ENCODE data around the gene EFNA4. TPM values are rescaled to one million over a fixed set of nuclear protein-coding genes. Genes with fewer than 3 reads are reported as not detected.

Gene EFNA4
- total RNA-seq, 2 donors from 2014 or later = 1.9 to 2.8 TPM

DNA sequence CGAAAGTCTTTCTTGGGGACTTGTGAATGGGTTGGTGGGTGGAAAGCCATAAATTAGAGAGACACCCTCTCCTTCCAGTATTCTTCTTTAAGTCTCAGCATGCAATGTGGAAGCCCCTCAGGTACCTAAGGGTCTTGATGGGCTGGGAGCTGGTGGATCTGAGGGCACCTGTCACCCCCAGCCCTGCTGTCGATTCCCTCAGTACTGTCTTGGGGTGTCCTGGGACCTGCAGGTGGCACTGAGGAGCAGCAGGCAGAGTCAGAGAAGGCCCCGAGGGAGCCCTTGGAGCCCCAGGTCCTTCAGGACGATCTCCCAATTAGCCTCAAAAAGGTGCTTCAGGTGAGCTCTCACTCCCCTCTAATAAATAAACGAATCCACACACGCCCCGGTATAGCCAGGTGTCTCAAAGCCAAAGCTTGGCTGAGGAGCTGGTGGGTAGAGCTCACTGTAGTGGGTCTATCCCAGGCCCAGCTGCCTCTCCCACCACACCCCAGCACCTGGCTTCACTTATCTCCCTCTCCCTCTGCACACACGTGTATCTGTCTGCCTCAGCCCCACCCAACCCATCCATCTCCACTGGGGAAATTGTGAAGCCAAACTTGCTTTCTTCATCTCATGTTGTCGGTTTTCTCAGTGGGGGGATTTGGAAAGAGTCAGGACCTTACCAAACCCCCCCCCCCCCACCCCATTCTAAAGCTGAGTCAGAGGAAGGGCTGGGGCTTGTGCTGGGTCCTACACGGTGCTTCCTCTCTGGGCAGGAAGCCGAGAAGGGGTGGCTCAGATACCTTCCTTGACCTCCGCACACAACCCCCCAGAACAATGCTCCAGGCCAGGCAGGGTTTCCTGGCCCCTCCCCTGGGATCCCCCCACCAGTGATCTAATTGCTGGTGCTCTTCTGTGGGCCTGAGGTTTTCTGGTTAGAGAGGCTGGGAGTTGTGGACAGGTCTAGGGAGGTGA is 10.8 kb upstream of the EFNA4 start:
- ATAC-seq (ENCODE audit: insufficient number of reproducible peaks, low FRiP score, low read depth) = no peak
- no peak for DNase-seq (ENCODE audit: low spot score)
- Histone ChIP-seq H3K27ac (peak overlapping the region in 1 of 2 donors; percentile 85), H3K36me3 (peaks cover 4% of the 10 kb centered on the region), H3K4me1 (ENCODE audit: control insufficient read depth in 1 of 2, low read depth in 2 of 2) (peaks cover 9 to 27% of the 10 kb centered on the region in 2 donors), H3K27me3 (replicated peaks; ENCODE audit: insufficient read depth) (no peaks in the 10 kb centered on the region), H3K4me3 (peak overlapping the region; percentile 92), H3K9me3 (no peaks in the 10 kb centered on the region)
- TF ChIP-seq, protein P1, sequence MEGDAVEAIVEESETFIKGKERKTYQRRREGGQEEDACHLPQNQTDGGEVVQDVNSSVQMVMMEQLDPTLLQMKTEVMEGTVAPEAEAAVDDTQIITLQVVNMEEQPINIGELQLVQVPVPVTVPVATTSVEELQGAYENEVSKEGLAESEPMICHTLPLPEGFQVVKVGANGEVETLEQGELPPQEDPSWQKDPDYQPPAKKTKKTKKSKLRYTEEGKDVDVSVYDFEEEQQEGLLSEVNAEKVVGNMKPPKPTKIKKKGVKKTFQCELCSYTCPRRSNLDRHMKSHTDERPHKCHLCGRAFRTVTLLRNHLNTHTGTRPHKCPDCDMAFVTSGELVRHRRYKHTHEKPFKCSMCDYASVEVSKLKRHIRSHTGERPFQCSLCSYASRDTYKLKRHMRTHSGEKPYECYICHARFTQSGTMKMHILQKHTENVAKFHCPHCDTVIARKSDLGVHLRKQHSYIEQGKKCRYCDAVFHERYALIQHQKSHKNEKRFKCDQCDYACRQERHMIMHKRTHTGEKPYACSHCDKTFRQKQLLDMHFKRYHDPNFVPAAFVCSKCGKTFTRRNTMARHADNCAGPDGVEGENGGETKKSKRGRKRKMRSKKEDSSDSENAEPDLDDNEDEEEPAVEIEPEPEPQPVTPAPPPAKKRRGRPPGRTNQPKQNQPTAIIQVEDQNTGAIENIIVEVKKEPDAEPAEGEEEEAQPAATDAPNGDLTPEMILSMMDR (IDR thresholded peaks at IDR 0.05) = no peak

DNA sequence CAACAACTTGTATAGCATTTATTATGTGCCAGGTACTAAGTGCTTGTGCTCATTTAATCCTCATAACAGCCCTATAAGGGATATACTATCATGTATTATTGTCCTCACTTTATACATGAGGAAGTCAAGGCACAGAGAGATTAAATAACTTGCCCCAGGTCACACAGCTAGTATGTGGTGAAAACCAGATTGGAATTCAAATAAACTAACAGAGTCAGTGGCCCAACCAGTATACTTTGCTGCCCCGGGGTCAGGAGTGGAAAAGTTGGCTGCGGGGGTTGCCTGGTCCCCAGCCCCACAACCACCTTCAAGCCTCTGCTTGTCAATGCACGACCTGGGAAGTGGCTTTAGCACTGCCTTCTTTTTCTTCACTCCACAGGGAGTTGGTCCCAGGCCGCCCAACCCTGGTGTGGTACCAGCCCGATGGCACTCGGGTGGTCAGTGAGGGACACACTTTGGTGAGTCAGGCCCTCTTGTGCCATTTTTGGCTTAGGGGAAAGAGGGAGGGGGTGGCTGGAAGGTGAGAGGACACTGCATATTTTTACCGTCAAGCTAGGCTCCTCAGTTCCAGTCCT is 9.9 kb upstream of the EFNA4 start:
- H3K9me3 ChIP-seq = no peaks in the 10 kb centered on the region
- ATAC-seq (ENCODE audit: insufficient number of reproducible peaks, low FRiP score, low read depth) (no peak), DNase-seq (ENCODE audit: low spot score) (no peak)
- peaks cover 9 to 27% of the 10 kb centered on the region in 2 donors for H3K4me1 ChIP-seq (ENCODE audit: control insufficient read depth in 1 of 2, low read depth in 2 of 2)
- TF ChIP-seq, protein P1 (IDR thresholded peaks at IDR 0.05) = no peak
- H3K27me3 ChIP-seq (replicated peaks; ENCODE audit: insufficient read depth) = no peaks in the 10 kb centered on the region
- peaks cover 11% of the 10 kb centered on the region for H3K36me3 ChIP-seq
- no peak overlapping the region for H3K4me3 ChIP-seq
- H3K27ac ChIP-seq = no peak overlapping the region

DNA sequence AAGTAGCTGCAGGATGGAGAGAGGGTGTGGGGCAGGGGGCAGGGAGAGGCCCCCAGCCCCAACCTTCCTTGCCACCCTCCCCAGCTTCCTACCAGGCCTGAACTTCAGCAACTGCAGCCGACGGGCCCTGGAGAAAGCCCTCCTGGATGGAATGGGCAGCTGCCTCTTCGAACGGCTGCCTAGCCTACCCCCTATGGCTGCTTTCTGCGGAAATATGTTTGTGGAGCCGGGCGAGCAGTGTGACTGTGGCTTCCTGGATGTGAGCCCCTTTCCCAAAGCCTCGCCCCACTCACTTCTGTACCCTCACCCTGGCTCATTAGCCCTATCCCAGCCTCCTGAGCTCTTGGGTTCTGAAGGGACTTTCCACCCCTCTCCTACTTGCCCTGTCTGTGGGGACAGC is 6.4 kb upstream of the EFNA4 start:
- Histone ChIP-seq H3K4me3 (no peak overlapping the region), H3K4me1 (ENCODE audit: control insufficient read depth in 1 of 2, low read depth in 2 of 2) (peaks cover 9 to 16% of the 10 kb centered on the region in 2 donors), H3K9me3 (no peaks in the 10 kb centered on the region), H3K27me3 (replicated peaks; ENCODE audit: insufficient read depth) (no peaks in the 10 kb centered on the region), H3K27ac (no peak overlapping the region), H3K36me3 (peaks cover 15% of the 10 kb centered on the region)
- ATAC-seq (ENCODE audit: insufficient number of reproducible peaks, low FRiP score, low read depth) (no peak), DNase-seq (ENCODE audit: low spot score) (no peak)
- TF ChIP-seq, protein P1 (IDR thresholded peaks at IDR 0.05) = no peak

- peaks cover 12 to 16% of the 10 kb centered on the region in 2 donors for H3K4me1 ChIP-seq (ENCODE audit: control insufficient read depth in 1 of 2, low read depth in 2 of 2)
- H3K4me3 ChIP-seq = no peak overlapping the region
- H3K9me3 ChIP-seq = no peaks in the 10 kb centered on the region
- H3K27ac ChIP-seq = no peak overlapping the region
- no peaks in the 10 kb centered on the region for H3K27me3 ChIP-seq (replicated peaks; ENCODE audit: insufficient read depth)
- H3K36me3 ChIP-seq = peaks cover 15% of the 10 kb centered on the region
- no peak for DNase-seq (ENCODE audit: low spot score)
- no peak for ATAC-seq (ENCODE audit: insufficient number of reproducible peaks, low FRiP score, low read depth)
- TF ChIP-seq, protein P1 (IDR thresholded peaks at IDR 0.05) = no peak
Observed at GRCh38 chr1:155057788-155058211, 5.7 kb upstream of the EFNA4 start.

DNA sequence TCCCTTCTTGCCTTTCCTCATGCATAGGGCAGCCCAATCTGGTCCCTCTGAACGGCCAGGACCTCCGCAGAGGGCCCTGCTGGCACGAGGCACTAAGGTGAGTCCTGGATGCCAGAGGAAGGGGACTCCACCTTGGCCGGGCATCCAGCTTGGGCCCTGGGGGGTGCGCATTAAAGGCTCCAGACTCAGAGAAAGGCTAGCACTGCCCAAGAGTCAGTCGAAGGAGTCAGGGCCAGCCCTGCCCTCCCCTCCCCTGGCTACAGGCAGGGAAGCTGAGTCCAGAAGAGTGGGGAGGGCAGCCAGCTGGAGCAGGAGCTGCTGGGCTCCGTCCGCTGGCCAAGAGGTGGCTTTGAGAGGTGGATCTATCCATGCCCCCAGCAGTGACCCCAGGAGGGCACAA is 2.8 kb upstream of the EFNA4 start:
- TF ChIP-seq, protein P1 (IDR thresholded peaks at IDR 0.05) = no peak
- Histone ChIP-seq H3K9me3 (no peaks in the 10 kb centered on the region), H3K4me3 (no peak overlapping the region), H3K27me3 (replicated peaks; ENCODE audit: insufficient read depth) (no peaks in the 10 kb centered on the region), H3K36me3 (peaks cover 11% of the 10 kb centered on the region), H3K4me1 (ENCODE audit: control insufficient read depth in 1 of 2, low read depth in 2 of 2) (peaks cover 18 to 35% of the 10 kb centered on the region in 2 donors), H3K27ac (no peak overlapping the region)
- ATAC-seq (ENCODE audit: insufficient number of reproducible peaks, low FRiP score, low read depth) (no peak), DNase-seq (ENCODE audit: low spot score) (no peak)

Measured in thoracic aorta (tissue), 2 donors.